T-cell (primary cell): ENCODE data around the gene PIP5K1B. TPM values are rescaled to one million over a fixed set of nuclear protein-coding genes. Genes with fewer than 3 reads are reported as not detected.

ENCODE experiments used
- ATAC-seq, 4 experiments: fragments of 200-7000 bp in 3 of 4; fragments of 150-1000 bp in 1 of 4; cut with Tn5 transposase; replicated peaks in 1 of 4; 1 replicate in 3 of 4; 2 replicates in 1 of 4; pipeline ENCODE4 v1.10.0; 2021; ENCODE audit warnings: moderate library complexity in 3 of 4, mild to moderate bottlenecking in 2 of 4, moderate number of reproducible peaks in 1 of 4
- CTCF ChIA-PET, 2 donors: fragments of 300-600 bp; sonication (Branson Sonifier 250); formaldehyde crosslinking; loops; one replicate each; lab custom pipeline; 2022; ENCODE audit warnings: antibody characterized with exemption in 2 of 2; lab: Charles Lee
- POLR2A ChIA-PET, 2 donors: fragments of 300-600 bp; sonication (Branson Sonifier 250); formaldehyde crosslinking; loops; one replicate each; lab custom pipeline; 2022; ENCODE audit warnings: antibody characterized with exemption in 2 of 2; lab: Charles Lee
- DNase-seq, 35 experiments: peaks; one replicate each; pipeline versions ENCODE4 v3.0.0 to v3.0.0-alpha.2; 2013 to 2023
- H3K27ac ChIP-seq: one replicate; pipeline ENCODE4 v1.5.1; 2013; ENCODE audit warnings: low read length
- H3K27me3 ChIP-seq, 2 experiments: replicated peaks in 1 of 2; 1 replicate in 1 of 2; 2 replicates in 1 of 2; pipeline versions ENCODE4 v1.6.1 to v1.7.0; 2013; ENCODE audit warnings: low read length in 1 of 2, mixed read lengths in 1 of 2; ENCODE audit not compliant: control insufficient read depth in 2 of 2, insufficient read depth in 2 of 2; ENCODE audit errors: extremely low read depth in 1 of 2
- H3K36me3 ChIP-seq, 2 donors: 1 replicate in 1 of 2; 2 replicates in 1 of 2; pipeline versions ENCODE4 v1.6.1 to v1.7.0; 2013; ENCODE audit warnings: low read length in 1 of 2; ENCODE audit not compliant: control insufficient read depth in 2 of 2, insufficient read depth in 1 of 2; ENCODE audit errors: extremely low read depth in 1 of 2
- H3K4me1 ChIP-seq, 2 experiments: 1 replicate in 1 of 2; 2 replicates in 1 of 2; pipeline versions ENCODE4 v1.6.1 to v1.7.0; 2013; ENCODE audit warnings: low read length in 2 of 2, mixed read lengths in 1 of 2; ENCODE audit not compliant: insufficient read depth in 2 of 2, control insufficient read depth in 1 of 2; ENCODE audit errors: extremely low read depth in 1 of 2
- H3K4me3 ChIP-seq, 2 donors: 1 replicate in 1 of 2; 2 replicates in 1 of 2; pipeline versions ENCODE4 v1.5.1 to v1.7.0; 2013; ENCODE audit warnings: mild to moderate bottlenecking in 2 of 2, low read length in 1 of 2, moderate library complexity in 1 of 2; ENCODE audit not compliant: control insufficient read depth in 1 of 2; ENCODE audit errors: extremely low read depth in 1 of 2
- H3K9me3 ChIP-seq: 2 replicates; pipeline ENCODE4 v1.7.0; 2013
- H3K27ac Mint-ChIP-seq, 2 donors: one replicate each; pipeline ENCODE4 v1.8.0; 2020 to 2021; ENCODE audit warnings: mild to moderate bottlenecking in 2 of 2, mixed read lengths in 2 of 2
- H3K27me3 Mint-ChIP-seq, 2 donors: one replicate each; pipeline ENCODE4 v1.8.0; 2021 to 2022; ENCODE audit warnings: mixed read lengths in 2 of 2
- H3K36me3 Mint-ChIP-seq: one replicate; pipeline ENCODE4 v1.8.0; 2021; ENCODE audit warnings: mixed read lengths
- H3K4me1 Mint-ChIP-seq, 3 donors: one replicate each; pipeline ENCODE4 v1.8.0; 2020 to 2022; ENCODE audit warnings: mixed read lengths in 3 of 3, mild to moderate bottlenecking in 1 of 3
- H3K4me3 Mint-ChIP-seq, 3 donors: one replicate each; pipeline ENCODE4 v1.8.0; 2020 to 2022; ENCODE audit warnings: mild to moderate bottlenecking in 3 of 3, mixed read lengths in 3 of 3, moderate library complexity in 3 of 3
- H3K9me3 Mint-ChIP-seq, 3 donors: one replicate each; pipeline ENCODE4 v1.8.0; 2020 to 2022; ENCODE audit warnings: mixed read lengths in 3 of 3
- WGBS: methylation state at CpG from one replicate; pipeline ENCODE4 v1.1.5; 2013; ENCODE audit warnings: missing lambda C conversion rate; ENCODE audit not compliant: insufficient coverage; 5-methylcytosine and 5-hydroxymethylcytosine counted together
- total RNA-seq, 35 experiments: library from RNA in 6 of 35; stranded (reverse) in 6 of 35; fragments of 120-200 nt in 1 of 35; gene quantifications; one replicate each; pipeline versions ENCODE4 v1.2.1 to v1.2.4 and lab custom pipeline; 2013 to 2026

The PIP5K1B gene
- total RNA-seq, 5 donors from 2014 or later (not counting 1 experiment from before 2014, with no cell fraction given), result 0.29 to 1.8 (median 0.95) TPM

- H3K27ac ChIP-seq, result no peak overlapping the region
- CTCF ChIA-PET, result no interaction called here
- Mint-ChIP-seq H3K27me3 (no peaks in the 10 kb centered on the region), H3K4me1 (peaks cover 52 to 57% (median 55%) of the 10 kb centered on the region in 3 donors), H3K9me3 (no peaks in the 10 kb centered on the region), H3K4me3 (no peak overlapping the region), H3K36me3 (no peaks in the 10 kb centered on the region), H3K27ac (peak overlapping the region; percentile 93 to 95)
- no peak for ATAC-seq
- no peak for DNase-seq
- peaks cover 21 to 36% of the 10 kb centered on the region in 2 experiments for H3K4me1 ChIP-seq
- H3K36me3 ChIP-seq, result no peaks in the 10 kb centered on the region
- H3K27me3 ChIP-seq, result no peaks in the 10 kb centered on the region
- no peak overlapping the region for H3K4me3 ChIP-seq
- no peaks in the 10 kb centered on the region for H3K9me3 ChIP-seq
- 73% methylated on average over 5 of the region's 5 CpGs for WGBS
- POLR2A ChIA-PET, result interaction anchor here (0.5 kb wide), 2 partner anchors 12 to 100 kb away, joined by 3 to 4 read pairs; no protein-coding TSS in a partner anchor
These were observed 192.6 kb downstream of the PIP5K1B start for GRCh38 chr9:68897577-68898145.

- Mint-ChIP-seq H3K27ac (peak overlapping the region in 1 of 2 donors; percentile 19), H3K27me3 (no peaks in the 10 kb centered on the region), H3K4me1 (peaks cover 50 to 53% (median 51%) of the 10 kb centered on the region in 3 donors), H3K9me3 (no peaks in the 10 kb centered on the region), H3K36me3 (no peaks in the 10 kb centered on the region), H3K4me3 (no peak overlapping the region)
- H3K36me3 ChIP-seq, result no peaks in the 10 kb centered on the region
- no peak overlapping the region for H3K27ac ChIP-seq
- CTCF ChIA-PET, result no interaction called here
- WGBS, result 74% methylated on average over 5 of the region's 6 CpGs
- no peaks in the 10 kb centered on the region for H3K9me3 ChIP-seq
- H3K4me3 ChIP-seq, result no peak overlapping the region
- no peaks in the 10 kb centered on the region for H3K27me3 ChIP-seq
- DNase-seq, result no peak
- H3K4me1 ChIP-seq, result peaks cover 21 to 36% of the 10 kb centered on the region in 2 experiments
- POLR2A ChIA-PET, result no interaction called here
- ATAC-seq, result no peak
These were observed 193.9 kb downstream of the PIP5K1B start for GRCh38 chr9:68898781-68899439.

- Mint-ChIP-seq H3K27me3 (peaks cover 0 to 4% of the 10 kb centered on the region in 2 donors), H3K36me3 (no peaks in the 10 kb centered on the region), H3K27ac (peak overlapping the region in 1 of 2 donors; percentile 69), H3K4me1 (peaks cover 6 to 21% (median 12%) of the 10 kb centered on the region in 3 donors), H3K4me3 (no peak overlapping the region), H3K9me3 (no peaks in the 10 kb centered on the region)
- H3K27ac ChIP-seq, result no peak overlapping the region
- peak in 1 of 4 experiments; percentile 78 for ATAC-seq
- DNase-seq, result peak in 1 of 35 experiments; percentile 35
- CTCF ChIA-PET, result no interaction called here
- 93% methylated on average over 3 of the region's 6 CpGs for WGBS
- H3K9me3 ChIP-seq, result no peaks in the 10 kb centered on the region
- no peaks in the 10 kb centered on the region for H3K27me3 ChIP-seq
- POLR2A ChIA-PET, result no interaction called here
- H3K4me1 ChIP-seq, result peaks cover 0 to 12% of the 10 kb centered on the region in 2 experiments
- H3K36me3 ChIP-seq, result no peaks in the 10 kb centered on the region
- no peak overlapping the region for H3K4me3 ChIP-seq
These were observed 199.4 kb downstream of the PIP5K1B start for GRCh38 chr9:68904454-68904853.

- Mint-ChIP-seq H3K4me1 (peaks cover 6 to 21% (median 12%) of the 10 kb centered on the region in 3 donors), H3K36me3 (no peaks in the 10 kb centered on the region), H3K9me3 (no peaks in the 10 kb centered on the region), H3K27ac (peak overlapping the region in 1 of 2 donors; percentile 69), H3K4me3 (no peak overlapping the region), H3K27me3 (peaks cover 0 to 7% of the 10 kb centered on the region in 2 donors)
- Histone ChIP-seq H3K27me3 (no peaks in the 10 kb centered on the region), H3K36me3 (no peaks in the 10 kb centered on the region), H3K9me3 (no peaks in the 10 kb centered on the region), H3K27ac (no peak overlapping the region), H3K4me1 (peaks cover 0 to 12% of the 10 kb centered on the region in 2 experiments), H3K4me3 (no peak overlapping the region)
- ChIA-PET POLR2A (no interaction called here), CTCF (no interaction called here)
- no peak for ATAC-seq
- WGBS, result 40% methylated on average over 1 of the region's 3 CpGs
- peak in 2 of 35 experiments; percentile 9 to 15 for DNase-seq
These were observed 200.1 kb downstream of the PIP5K1B start for GRCh38 chr9:68905129-68905528.

GRCh38 chr9:68907910-68908309 is 202.9 kb downstream of the PIP5K1B start:
- no peaks in the 10 kb centered on the region for H3K36me3 Mint-ChIP-seq

GRCh38 chr9:68912561-68912960 is 207.5 kb downstream of the PIP5K1B start:
- Mint-ChIP-seq H3K27ac (no peak overlapping the region), H3K4me3 (no peak overlapping the region), H3K9me3 (no peaks in the 10 kb centered on the region), H3K4me1 (peaks cover 0 to 6% (median 1%) of the 10 kb centered on the region in 3 donors), H3K36me3 (no peaks in the 10 kb centered on the region), H3K27me3 (peaks cover 2 to 8% of the 10 kb centered on the region in 2 donors)
- Histone ChIP-seq H3K27ac (no peak overlapping the region), H3K36me3 (no peaks in the 10 kb centered on the region), H3K27me3 (no peaks in the 10 kb centered on the region), H3K4me3 (no peak overlapping the region), H3K4me1 (no peaks in the 10 kb centered on the region), H3K9me3 (no peaks in the 10 kb centered on the region)
- ChIA-PET POLR2A (no interaction called here), CTCF (no interaction called here)
- DNase-seq, result no peak
- no peak for ATAC-seq

More at GRCh38 chr9:68907910-68908309, 202.9 kb downstream of the PIP5K1B start:
- whole genome bisulfite sequencing, result no CpG with 5 or more reads among the region's 2 CpGs
- no peaks in the 10 kb centered on the region for H3K27me3 ChIP-seq
- H3K27me3 Mint-ChIP-seq, result peaks cover 2 to 12% of the 10 kb centered on the region in 2 donors
- no peak for DNase-seq
- CTCF ChIA-PET, result interaction anchor here in 1 of 2 donors (0.7 kb wide), 1 partner anchor 679 kb away, joined by 3 read pairs; no protein-coding TSS in a partner anchor
- POLR2A ChIA-PET, result no interaction called here
- no peak for ATAC-seq
- H3K4me3 ChIP-seq, result no peak overlapping the region
- H3K27ac ChIP-seq, result no peak overlapping the region
- peaks cover 0 to 12% of the 10 kb centered on the region in 2 experiments for H3K4me1 ChIP-seq
- no peaks in the 10 kb centered on the region for H3K9me3 Mint-ChIP-seq
- no peak overlapping the region for H3K4me3 Mint-ChIP-seq
- no peak overlapping the region for H3K27ac Mint-ChIP-seq
- peaks cover 8 to 21% (median 16%) of the 10 kb centered on the region in 3 donors for H3K4me1 Mint-ChIP-seq
- no peaks in the 10 kb centered on the region for H3K9me3 ChIP-seq
- no peaks in the 10 kb centered on the region for H3K36me3 ChIP-seq
